GM21825 (cell line): Measurements from ENCODE around the gene MESD.
"Not testable (repeated sequence)": the region's sequence is repeated elsewhere in the genome, so short reads cannot be mapped to it uniquely, and the experiment has no call there.

Experiments
- ATAC-seq: cut with Tn5 transposase; IDR thresholded peaks from one replicate; pipeline ENCODE4 v1.9.1; 2021; ENCODE audit warnings: mild to moderate bottlenecking, moderate library complexity; ENCODE audit not compliant: unreplicated experiment

MESD gene

DNA sequence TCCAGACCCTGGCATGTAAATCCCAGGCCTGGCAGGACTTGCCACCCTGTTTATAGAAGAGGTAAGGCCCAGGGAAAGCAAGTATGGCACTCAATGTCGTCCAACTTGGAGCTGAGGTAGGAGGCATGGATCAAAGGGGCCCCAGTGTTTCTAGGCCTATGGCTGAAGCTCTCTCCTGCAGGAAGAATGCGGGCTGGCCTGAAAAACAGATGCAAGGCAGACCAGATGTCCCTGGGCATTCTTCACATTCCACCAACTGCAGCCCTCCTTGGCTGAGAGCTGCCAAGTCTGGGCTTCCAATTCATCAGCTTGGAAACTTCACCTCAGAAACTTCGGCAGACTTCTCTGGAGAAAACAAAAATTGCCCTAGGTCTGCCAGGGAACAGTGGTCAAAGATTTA lies 22.2 kb downstream of the MESD start:
- no peak for ATAC-seq

DNA sequence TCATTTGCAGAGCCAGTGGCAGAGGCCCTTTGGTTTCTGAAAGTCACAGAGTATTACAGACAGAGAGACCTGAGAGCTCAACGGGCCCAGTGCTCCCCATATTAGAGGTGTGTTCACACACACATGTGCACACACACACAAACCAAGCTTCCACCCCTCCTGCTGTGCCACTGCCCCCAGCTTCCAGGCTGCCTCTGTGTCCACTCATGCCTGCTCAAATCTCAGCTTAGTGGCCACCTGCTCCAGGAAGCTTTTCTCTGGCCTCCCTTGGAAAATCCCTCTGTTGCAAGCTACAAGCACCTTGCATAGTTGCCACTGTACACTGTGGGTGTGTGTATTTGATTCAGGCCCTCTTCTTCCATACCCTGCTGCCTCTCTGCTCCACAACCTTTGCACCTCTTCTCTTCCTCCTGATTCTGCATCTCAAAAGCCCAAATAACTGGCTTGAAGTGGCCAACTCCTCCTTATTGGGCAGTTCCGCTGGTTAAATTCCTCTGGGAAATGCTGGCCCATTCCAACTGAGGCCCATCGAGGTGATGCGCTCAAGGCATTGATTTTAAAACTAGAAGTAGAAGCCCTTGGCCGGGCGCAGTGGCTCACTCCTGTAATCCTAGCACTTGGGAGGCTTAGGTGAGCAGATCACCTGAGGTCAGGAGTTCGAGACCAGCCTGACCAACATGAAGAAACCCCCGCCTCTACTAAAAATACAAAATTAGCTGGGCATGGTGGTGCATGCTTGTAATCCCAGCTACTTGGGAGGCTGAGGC lies 23.0 kb downstream of the MESD start:
- ATAC-seq = no peak

DNA sequence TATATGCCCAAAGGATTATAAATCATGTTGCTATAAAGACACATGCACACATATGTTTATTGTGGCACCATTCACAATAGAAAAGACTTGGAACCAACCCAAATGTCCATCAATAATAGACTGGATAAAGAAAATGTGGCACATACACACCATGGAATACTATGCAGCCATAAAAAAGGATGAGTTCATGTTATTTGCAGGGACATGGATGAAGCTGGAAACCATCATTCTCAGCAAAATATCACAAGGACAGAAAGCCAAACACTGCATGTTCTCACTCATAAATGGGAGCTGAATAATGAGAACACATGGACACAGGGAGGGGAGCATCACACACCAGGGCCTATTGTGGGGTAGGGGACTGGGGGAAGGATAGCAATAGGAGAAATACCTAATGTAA lies 24.2 kb downstream of the MESD start:
- not testable (repeated sequence) for ATAC-seq

DNA sequence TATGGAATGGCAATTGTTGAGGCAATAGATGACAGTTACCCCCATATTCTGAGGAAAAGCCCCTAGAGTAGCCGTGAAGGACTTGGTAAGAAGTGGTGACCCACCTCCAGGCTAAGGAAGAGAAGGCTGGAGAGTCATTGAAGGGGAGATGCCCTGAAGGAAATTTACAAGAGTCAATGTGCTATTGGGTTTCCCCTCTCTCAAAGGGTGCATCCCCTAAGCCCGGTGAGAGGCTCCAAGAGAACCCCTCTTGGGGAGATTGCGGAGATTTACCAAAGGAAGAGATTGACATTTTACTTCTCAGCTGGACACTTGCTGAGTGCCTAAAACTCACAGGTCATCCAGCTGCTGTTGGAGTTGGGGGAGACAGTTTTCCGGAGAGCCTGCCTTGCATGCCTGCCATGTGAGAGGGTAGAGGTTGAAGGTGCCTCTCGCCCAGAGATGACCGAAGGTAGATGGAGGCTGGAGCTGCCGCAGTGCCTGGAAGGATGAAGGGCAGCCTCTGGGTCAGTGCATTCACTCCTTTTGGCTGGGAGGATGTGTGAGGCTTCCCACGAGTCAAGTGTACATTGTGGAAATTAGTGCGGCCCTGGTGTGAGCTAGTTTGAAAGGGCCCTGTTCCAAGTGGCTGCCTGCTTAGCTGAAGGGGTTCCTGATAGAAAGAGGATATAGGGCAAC lies 30.7 kb downstream of the MESD start:
- ATAC-seq = no peak

DNA sequence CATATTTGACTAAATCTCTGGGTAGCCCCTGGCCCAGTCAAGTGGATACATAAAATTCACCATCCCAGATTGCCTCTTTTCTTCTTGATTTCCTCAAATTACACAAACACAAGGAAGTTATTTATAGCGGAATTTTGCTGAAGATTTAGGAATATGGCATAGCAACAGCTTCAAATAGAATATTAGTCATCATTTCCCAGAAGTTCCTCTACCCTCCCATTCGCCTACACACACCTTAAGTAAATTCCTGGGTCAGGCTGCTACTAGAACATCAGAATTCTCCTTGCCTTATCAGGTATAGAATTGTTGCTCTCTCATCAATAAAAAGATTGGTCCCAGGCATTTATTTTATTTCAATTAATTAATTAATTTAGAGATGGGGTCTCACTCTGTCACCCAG lies 31.6 kb downstream of the MESD start:
- no peak for ATAC-seq

DNA sequence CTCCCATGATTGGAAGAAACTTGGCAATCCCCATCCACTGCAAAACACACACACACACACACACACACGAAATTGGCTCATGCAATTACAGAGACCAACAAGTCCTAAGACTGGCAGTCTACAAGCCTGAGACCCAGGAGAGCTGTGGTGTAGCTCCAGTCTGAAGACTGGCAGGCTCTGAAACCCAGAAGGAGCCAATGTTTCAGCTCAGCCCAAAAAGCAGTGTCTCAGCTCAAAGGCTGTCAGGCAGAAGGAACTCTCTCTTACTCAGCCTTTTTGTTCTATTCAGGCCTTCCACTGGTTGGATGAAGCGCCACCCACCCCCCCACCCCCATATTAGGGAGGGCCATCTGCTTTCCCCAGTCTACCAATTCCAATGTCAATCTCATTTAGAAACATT lies 32.1 kb downstream of the MESD start:
- ATAC-seq = no peak

DNA sequence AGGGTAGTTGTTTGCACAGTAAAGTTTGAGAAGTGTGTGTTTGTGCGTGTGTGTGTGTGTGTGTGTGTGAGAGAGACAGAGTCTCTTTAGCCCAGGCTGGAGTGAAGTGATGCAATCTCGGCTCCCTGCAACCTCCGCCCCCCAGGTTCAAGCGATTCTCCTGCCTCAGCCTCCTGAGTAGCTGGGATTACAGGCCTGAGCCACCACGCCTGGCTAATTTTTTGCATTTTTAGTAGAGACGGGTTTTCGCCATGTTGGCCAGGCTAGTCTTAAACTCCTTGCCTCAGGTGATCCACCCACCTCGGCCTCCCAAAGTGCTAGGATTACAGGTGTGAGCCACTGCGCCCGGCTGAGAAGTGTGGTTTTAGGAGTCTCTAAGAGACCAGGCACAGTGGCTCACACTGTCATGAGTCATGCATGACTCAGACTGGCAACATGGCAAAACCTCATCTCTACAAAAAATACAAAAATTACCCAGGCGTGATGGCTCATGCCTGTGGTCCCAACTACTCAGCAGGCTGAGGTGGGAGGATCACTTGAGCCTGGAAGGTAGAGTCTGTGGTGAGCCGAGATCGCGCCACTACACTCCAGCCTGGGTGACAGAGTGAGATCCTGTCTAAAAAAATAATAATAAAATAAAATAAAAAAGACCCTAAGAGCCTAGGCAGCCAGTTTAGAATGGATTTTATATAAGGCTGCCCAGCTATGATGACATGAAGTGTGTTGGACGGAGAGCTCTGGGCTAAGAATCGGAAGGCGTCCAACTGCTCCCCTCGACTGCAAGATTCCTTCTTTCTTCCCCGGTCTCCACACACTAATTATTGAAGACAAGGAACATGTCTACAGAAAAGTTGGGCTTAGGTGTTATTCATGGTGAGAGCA lies 33.8 kb downstream of the MESD start:
- not testable (repeated sequence) for ATAC-seq

DNA sequence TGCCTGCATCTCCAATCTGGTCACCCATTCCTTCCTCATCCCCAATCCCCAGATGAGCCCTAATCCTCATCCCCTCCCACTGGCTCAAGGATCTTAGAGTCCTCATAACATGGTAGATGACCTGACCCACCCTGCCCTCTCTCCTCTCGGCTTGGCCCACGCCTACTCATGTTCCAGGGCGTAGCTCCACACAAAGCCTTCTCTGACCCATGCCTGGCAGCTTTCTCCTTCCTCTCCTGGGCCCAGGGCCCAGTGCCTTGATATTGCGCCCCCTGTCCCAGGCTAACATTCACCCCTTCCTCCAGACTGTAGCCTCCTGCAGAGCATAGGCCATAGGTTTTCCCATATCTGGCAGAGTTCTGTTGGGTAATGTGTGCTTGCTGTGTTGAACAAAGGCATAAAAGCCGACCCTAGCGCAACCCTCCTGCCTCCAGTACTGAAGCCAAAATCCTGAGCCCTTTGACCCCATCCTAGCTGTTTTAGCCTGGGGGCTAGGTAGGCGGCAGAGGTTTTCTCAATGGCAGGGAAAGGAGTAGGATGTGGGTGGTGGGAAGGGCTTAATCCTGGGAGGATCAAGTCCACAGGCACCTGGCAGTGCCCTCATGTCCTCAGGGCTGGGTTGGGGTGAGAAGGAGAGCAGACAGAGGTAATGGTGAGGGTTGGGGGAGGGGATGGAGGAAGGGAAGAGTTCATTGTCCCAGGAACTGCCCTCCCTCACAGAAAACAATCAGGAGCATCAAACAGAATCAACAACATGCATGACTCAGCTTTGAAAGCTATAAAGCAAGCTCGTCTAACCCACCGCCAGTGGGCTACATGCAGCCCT lies 35.5 kb downstream of the MESD start:
- no peak for ATAC-seq

DNA sequence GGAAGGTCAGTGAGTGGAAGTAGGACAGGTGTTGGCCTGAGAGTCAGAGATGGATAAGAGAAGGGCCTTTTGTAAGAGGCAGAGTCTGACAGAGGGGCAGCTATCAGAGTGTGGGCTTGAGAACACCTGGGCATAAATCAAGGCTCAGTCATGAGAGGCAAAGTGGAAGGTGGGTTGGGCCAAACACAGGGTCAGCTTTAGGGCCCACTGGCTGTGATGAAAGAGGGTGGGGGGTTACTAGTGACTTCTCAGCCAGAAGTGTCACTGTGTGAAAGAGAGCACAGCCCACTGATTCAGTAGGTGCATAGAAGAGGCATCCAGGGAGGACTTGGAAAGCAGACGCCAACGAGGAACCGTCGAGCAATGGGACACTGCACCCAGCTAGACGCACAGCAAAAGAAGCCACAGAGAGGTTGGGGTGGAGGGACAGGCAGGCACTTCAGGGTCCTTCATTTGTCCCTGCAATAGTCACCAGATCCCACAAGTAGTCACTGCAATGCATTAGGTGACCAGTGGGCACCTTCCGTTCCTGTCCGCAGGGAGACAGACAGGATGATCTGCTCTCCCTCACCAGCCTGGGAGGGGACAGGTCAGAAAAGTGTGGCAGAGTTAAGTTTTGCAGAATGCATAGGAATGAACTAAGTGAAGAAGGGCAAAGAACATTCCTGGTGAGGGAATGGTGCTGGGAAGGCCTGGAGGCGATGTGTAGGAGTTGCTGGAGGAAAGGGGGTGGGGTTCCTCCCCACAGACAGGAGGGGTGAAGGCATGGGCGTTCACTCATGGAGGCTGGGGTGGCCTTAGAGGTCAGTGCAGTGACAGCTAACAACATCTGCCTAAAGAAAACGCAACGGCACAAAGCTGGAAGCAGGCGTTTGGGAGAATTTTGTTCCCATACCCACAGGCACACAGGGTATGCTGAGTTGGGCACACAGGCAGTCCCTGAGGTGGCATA lies 36.3 kb downstream of the MESD start:
- ATAC-seq = no peak

DNA sequence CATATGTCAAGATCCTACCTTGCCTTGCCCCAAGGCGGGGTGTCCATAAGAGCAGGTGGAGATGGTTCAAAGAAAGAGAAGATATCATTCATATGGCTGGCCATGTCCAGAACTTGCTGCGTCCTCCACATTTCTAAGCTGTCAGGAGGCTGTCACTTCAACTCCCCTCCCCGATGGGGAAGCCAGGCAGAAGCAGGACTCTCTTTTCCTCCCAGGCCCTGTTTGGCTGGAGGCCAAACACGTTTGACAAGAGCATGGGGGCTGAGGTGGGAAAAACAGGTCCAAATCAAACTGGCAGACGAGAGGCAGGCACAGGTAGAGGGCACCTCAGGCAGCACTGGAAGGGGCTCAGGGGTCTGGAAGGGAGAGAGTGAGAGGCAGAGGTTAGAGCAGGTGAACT lies 37.7 kb downstream of the MESD start:
- no peak for ATAC-seq

DNA sequence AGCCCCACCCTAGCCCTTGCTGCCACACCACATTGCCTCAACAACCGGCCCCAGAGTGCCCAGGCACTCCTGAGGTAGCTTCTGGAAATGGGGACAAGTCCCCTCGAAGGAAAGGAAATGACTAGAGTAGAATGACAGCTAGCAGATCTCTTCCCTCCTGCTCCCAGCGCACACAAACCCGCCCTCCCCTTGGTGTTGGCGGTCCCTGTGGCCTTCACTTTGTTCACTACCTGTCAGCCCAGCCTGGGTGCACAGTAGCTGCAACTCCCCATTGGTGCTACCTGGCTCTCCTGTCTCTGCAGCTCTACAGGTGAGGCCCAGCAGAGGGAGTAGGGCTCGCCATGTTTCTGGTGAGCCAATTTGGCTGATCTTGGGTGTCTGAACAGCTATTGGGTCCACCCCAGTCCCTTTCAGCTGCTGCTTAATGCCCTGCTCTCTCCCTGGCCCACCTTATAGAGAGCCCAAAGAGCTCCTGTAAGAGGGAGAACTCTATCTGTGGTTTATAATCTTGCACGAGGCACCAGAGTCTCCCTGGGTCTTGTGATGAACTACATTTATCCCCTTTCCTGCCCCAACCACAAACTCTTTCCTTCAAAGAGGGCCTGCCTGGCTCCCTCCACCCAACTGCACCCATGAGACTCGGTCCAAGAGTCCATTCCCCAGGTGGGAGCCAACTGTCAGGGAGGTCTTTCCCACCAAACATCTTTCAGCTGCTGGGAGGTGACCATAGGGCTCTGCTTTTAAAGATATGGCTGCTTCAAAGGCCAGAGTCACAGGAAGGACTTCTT lies 39.1 kb downstream of the MESD start:
- no peak for ATAC-seq

DNA sequence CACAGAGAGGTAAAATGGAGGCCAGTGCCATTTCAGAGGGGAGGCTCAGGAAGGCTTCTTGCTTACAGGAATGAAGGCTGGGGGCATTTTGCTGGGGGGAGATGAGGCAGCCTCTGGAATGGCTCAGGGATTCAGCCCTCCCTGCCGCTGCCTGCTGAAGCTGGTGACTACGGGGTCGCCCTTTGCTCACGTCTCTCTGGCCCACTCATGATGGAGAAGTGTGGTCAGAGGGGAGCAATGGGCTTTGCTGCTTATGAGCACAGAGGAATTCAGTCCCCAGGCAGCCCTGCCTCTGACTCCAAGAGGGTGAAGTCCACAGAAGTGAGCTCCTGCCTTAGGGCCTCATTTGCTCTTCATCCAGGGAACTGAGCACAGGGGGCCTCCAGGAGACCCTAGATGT lies 39.9 kb downstream of the MESD start:
- no peak for ATAC-seq

DNA sequence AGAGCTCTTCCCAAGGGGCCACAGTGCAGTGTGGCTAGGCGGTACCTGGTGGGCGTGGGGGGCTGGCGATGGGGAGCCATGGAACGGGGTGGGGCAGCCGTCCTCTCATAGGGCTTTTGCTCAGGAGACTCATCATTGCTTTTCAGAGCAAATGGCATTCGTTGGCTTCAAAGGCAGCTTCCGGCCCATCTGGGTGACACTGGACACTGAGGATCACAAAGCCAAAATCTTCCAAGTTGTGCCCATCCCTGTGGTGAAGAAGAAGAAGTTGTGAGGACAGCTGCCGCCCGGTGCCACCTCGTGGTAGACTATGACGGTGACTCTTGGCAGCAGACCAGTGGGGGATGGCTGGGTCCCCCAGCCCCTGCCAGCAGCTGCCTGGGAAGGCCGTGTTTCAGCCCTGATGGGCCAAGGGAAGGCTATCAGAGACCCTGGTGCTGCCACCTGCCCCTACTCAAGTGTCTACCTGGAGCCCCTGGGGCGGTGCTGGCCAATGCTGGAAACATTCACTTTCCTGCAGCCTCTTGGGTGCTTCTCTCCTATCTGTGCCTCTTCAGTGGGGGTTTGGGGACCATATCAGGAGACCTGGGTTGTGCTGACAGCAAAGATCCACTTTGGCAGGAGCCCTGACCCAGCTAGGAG lies 40.8 kb downstream of the MESD start:
- no peak for ATAC-seq

DNA sequence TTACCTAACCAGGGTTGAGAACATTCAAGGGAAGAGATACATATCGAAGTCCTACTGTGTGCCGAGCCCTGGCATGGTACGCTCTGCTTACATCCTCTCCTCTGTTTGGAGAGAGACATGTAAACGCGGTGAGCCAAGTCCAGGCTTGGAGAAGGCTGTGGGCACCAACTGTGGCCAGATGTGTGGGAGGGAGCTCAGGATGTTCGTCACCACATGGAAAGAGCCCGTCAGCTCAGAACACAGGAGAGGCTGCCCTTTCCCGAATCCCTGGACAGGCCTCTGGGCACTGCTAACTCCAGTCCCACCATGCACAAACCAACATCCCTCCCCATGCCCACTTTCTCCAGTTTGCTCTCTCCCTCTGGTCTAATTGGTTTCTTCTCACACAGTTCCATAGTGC lies 43.0 kb downstream of the MESD start:
- no peak for ATAC-seq

DNA sequence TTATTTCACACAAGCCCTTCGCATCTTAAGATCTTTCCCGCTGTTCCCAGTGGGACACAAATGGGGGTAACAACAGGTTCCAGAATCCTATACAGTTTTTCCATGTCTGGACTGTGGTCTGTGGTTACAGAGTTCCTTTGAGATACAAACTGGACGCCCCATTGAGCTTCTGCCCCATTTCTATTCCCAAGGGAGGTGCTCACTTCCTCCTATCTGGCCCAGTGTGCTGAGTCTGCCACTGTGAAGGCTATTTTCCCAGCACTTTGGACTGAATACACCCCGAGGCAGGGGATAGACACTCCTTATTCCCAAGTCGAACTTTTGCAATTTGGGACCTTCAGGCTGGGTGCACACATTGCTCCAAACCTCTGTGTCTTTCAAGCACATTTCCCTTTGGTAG lies 44.0 kb downstream of the MESD start:
- ATAC-seq = no peak

DNA sequence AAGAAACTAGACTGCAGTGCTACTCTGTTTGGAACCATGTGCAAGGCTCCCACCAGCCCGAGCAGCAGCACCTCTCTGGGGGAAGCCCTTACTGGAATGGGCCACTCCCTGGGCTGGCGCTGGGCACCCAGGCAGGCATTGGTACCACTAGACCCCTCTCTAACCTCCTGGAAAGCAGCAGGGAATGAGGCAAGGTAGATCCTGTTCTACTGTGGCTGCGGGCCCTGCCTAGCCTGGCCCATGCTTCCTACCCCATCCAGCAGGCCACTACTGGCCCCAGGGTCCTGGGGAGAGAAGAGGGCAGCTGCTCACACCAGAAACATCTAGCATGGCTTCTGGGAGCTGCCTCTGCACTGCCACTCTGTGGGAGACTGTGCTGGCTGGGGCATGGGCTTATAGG lies 44.8 kb downstream of the MESD start:
- no peak for ATAC-seq

DNA sequence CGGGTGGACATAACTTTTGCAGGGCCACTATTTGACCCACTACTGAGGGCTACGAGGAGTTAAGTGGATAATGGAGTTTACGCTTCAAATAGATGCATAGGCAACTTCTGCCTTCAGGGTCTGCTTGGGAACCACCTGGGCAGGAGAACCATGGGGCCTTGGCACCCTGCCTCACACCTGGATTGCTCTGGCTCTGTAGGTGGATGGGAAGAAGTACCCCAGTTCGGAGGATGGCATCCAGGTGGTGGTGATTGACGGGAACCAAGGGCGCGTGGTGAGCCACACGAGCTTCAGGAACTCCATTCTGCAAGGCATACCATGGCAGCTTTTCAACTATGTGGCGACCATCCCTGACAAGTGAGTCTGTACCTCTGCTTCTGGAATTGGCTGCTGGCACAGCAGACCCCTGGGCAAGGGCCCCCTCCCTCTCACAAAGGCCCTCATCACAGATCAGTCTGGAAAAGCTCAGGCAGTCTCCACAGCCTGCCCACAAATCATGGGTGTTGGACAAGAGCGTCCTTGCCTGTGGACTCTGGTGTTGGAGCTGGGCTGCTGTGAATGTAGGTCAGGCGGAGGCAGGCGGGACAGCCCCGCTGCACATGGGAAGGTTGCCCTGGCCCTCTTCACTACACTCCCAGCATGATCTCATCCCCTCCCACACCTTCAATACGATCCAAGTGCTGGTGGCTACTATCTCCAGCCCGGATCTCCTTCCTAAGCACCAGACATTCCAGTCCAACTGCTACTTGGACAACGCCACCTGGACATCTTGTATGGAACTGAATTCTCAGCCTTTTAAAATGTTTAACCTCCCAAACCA lies 46.7 kb downstream of the MESD start:
- ATAC-seq = no peak

DNA sequence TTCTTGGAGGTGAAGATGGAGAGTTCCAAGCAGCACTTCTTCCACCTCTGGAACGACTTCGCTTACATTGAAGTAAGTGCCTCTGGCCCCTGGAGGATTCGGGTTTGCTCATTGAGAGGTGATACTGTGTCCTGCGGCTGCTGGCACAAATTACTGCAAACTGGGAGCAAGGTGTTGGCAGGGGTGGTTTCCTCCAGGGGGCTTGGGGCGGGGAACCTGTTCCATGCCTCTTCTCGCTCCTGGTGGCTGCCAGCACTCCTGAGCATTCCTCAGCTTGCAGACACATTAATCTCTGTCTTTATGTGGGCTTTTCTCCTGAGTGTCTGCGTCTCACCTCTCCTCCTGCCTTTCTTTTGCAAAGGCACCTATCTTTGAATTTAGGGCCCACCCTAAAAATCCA lies 47.4 kb downstream of the MESD start:
- ATAC-seq = no peak
